HG02970 (cell line): Measurements from ENCODE around the gene ZNF609.
A peak's percentile ranks its signal among the peaks of the same experiment; 100 is the strongest.
"Not testable (repeated sequence)": the region's sequence is repeated elsewhere in the genome, so short reads cannot be mapped to it uniquely, and the experiment has no call there.

Source experiments
- ATAC-seq: cut with Tn5 transposase; IDR thresholded peaks from one replicate; pipeline ENCODE4 v1.9.1; 2021; ENCODE audit warnings: mild to moderate bottlenecking, moderate library complexity, moderate number of reproducible peaks; ENCODE audit not compliant: unreplicated experiment, low FRiP score

ZNF609 gene

DNA sequence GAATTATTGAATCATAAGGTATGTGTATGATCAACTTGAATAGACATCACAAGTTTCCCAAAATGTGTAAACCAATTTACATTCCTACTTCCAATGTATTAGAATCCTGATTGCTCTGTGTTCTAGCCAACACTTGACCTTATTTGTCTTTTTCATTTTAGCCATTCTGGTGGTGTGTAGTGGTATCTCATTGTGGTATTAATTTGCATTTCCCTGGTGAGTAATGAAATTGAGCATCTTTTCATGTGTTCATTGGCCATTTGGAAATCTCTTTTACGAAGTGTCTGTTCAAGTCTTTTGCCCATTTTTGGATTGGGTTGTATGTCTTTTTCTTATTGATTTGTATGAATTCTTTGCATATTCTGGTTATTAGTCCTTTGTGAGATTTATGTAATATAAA is 177.0 kb downstream of the ZNF609 start:
- no peak for ATAC-seq

DNA sequence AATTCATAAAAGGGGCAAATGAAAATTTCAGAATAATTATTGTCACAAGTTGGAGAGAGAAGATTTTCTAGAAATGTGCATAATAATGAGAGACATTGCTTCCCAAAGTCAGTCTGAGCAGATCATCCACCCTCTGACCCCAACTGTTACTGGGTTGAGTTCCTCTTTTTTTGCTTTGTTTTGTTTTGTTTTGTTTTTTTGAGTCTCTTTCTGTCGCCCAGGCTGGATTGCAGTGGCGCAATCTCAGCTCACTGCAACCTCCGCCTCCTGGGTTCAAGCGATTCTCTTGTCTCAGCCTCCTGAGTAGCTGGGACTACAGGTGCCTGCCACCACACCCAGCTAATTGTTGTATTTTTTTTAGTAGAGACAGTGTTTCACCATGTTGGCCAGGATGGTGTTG is 179.4 kb downstream of the ZNF609 start:
- ATAC-seq: not testable (repeated sequence)

DNA sequence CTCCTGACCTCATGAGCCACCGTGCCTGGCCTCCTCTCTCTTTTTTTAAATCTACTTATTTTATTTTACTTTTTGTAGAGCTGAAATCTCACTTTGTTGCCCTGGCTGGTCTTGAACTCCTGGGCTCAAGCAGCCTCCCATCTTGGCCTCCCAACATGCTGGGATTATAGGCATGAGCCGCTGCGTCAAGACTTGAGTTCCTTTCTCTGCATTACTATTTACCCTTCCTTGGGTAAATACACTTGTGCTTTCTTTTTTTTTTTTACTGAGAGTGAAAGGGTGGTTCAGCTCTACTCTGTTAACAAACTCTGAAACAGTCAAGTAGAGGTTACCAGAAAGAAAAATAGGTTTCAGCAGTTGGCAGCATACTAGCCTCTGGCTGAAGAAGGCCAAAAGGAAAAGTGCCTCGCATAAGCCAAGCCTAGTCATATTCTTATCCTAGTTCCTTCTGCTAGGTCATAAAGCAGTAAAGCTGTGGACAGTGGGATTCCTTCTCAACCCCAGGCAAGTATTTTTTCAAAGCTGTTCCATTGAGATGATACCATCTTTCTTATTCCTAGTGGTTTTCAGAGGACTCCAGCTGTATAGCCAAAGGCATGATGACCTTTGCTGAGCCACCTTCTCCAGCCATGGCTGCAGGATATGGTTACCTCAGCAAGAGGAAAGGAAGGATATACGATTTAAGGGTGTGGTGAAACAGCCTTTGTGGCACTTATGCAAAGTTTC is 179.9 kb downstream of the ZNF609 start:
- no peak for ATAC-seq

DNA sequence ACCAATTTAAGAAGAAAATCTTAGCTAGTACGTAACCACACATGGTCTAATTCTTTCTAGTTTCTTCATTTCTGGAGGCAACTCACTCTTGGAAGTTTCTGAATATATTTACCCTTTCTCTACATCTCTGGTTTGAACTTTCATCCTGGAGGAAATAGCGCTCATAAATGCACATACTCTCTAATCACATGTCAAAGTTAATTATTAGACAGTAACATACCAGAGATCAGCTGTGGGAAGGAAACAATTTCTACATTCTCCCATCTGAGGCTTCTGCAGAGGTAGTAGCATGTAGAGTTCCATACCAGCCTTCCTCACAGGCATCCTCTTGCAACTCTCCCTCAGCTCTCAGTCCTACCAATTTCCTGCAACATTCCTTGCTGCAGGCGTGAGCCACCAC is 182.5 kb downstream of the ZNF609 start:
- ATAC-seq: no peak

DNA sequence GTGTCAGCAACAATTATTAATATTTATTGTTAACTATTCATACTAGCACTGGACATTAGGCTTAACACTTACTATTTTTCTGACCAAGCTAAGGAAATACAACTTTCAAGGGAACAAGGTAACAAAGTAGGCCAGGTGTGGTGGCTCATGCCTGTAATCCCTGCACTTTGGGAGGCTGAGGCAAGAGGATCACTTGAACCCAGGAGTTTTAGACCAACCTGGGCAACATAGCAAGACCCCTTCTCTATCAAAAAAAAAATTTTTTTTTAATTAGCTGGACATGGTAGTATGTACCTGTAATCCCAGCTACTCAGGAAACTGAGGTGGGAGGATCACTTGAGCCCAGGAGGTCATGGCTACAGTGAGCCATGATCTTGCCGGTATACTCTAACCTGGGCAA is 183.3 kb downstream of the ZNF609 start:
- no peak for ATAC-seq

DNA sequence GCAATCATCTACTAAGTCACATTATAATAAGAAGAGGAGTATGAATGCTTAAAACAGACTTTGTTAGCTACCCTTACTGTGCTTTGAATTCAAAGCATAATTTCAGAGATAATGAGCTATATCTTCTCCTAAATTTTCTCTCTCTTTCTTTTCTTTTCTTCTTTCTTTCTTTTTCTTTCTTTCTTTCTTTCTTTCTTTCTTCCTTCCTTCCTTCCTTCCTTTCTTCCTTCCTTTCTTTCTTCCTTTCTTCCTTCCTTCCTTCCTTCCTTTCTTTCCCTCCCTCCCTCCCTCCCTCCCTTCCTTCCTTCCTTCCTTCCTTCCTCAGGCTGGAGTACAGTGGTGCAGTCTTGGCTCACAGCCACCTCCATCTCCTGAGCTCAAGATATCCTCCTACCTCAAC is 184.4 kb downstream of the ZNF609 start:
- ATAC-seq: not testable (repeated sequence)

DNA sequence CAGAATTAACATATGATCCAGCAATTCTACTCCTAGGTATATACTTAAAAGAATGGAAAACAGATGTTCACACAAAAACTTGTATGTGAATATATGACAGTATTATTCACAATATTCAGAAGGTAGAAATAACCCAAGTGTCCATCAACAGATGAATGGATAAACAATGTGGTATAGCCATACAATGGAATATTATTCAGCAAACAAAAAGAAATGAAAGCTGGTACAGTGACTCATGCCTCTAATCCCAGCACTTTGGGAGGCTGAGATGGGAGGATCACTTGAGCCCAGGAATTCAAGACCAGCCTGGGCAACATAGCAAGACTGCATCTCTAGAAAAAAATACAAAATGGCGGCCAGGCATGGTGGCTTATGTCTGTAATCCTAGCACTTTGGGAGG is 185.6 kb downstream of the ZNF609 start:
- ATAC-seq: no peak

DNA sequence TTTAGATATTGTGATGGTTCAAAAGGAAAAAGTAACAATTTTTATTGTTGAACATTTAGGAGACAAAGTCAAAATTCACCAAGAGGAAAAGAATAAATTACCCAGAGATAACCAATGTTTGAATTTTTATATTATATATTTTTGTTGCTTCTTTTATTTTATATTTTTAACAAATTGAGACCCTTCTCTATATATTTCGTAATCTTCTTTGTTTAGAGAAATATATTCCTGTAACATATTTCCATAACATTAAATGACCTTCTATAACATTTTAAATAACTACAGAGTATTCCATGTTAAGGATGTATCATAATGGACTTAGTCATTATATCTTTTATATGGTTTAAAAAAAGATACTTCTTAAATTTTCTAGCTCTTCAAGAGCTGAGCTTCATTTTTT is 187.0 kb downstream of the ZNF609 start:
- no peak for ATAC-seq

DNA sequence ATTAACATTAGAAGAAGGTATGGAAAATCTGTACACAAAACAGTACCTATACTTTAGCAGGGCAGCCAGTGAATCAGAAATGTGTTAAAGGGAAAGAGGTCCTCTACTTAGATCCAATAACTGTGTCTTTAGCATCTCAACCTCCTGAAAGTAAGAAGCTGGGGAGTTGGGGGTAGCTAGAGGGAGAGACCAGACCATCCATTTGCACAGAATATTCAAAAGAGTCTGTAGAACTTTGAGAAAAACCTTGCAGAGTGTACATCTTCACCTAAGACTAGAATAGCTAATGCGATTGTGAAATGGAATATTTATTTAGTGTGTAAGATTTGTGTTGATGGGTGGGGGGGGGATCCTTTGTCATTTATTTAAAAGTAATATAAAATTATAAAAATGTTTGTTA is 190.2 kb downstream of the ZNF609 start:
- ATAC-seq: no peak

DNA sequence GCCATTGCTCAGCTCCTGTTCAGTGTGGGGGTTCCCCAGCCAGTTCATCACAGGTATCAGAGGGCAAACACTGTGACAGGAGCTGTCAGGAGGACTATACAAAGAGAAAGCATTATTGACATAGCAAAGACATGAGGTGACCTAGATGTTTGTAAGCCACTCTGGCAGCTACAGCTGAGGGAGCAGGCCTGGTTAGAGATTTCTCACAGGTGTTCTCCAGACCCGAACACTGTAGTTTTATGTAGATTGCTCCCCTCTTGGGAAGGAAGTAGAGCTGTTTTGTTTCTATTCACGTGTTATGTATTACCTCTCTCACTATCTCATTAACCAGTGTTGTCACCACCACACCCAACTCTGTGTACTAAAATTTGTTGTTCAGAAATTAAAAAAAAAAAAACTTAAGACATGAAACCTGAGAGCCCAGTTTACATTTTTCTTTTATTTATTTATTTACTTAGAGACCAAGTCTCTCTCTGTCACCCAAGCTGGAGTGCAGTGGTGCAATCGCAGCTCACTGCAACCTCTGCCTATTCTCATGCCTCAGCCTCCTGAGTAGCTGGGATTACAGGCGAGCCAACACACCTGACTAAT is 191.3 kb downstream of the ZNF609 start:
- ATAC-seq: peak; percentile 67

DNA sequence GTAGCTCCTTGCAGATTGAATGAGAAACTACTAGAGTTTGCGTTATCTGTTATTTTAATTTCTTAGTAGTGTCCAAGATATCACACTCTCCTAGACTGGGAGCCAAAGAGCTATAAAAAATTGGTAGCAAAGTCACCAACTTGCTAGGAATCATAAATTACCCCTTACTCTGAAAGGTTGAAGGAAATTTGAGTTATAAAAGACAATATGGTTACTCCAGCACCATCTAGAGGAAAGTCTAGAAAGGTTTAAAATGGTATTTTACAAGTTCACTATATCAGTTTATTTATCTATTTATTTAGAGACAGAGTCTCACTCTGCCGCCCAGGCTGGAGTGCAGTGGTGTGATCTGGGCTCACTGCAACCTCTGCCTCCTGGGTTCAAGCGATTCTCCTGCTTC is 193.4 kb downstream of the ZNF609 start:
- no peak for ATAC-seq

DNA sequence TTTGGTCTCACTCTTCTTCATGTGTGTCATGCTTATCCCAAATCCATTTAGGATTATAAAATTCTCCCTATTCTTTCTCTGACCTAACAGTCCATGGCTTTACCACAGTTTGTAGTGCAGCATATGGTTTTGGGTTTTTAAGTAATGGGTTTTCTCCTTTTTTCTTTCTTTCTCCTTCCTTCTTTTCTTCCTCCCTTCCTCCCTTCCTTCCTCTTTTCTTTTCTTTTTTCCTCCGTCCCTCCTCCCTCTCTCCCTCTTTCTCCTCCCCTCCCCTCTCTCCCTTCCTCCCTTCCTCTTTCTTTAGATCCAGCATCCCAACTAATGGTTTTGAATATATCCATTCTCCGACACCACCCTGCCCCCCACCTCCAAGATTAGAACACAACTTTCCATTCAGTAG is 196.1 kb downstream of the ZNF609 start:
- no peak for ATAC-seq

DNA sequence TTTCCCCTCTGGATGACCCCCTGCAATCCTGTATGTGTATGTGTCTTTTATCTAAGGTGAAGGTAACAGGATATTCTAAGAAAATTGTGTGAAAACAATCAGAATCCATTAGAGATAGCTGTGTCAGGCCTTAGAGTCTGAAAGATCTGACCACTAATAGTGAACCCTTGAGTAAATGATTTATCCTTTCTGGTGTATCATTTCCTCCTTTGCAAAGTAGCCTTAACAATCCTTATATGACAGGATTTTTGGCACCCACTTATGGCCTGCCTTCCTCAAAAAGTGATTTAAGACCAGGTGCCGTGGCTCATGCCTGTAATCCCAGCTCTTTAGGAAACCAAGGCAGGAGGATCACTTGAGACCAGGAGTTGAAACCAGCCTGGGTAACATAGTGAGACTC is 204.8 kb downstream of the ZNF609 start:
- ATAC-seq: no peak

DNA sequence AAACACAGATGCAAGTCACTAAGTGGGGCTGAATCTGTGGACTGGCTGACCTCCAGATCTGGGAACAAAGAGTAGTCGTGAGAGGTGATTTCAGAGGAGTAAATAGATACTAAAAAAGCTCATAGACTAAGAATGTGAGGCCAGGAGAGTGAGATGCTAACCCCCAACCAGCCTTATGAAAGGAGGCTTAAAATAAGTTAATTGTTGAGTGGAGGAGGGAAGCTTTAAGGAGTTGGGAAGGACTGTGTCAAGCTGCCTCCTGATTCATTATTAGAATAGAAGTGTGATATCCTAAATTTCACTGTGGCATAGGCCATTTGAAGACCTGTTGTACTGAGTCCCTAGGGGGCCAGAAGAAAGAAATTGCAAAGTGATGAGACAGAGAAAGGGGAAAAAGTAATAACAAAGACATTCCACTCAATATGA is 207.4 kb downstream of the ZNF609 start:
- no peak for ATAC-seq

DNA sequence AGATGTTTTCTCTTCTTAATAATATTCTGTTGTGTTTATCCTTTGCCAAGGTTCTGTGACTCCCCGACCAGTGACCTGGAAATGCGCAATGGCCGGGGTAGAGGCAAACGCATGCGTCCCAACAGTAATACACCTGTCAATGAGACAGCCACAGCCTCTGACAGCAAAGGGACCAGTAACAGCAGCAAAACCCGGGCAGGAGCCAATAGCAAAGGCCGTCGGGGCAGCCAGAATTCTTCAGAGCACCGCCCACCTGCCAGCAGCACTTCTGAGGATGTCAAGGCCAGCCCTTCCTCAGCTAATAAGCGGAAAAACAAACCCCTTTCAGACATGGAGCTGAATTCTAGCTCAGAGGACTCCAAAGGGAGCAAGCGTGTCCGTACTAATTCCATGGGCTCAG is 213.5 kb downstream of the ZNF609 start:
- no peak for ATAC-seq

DNA sequence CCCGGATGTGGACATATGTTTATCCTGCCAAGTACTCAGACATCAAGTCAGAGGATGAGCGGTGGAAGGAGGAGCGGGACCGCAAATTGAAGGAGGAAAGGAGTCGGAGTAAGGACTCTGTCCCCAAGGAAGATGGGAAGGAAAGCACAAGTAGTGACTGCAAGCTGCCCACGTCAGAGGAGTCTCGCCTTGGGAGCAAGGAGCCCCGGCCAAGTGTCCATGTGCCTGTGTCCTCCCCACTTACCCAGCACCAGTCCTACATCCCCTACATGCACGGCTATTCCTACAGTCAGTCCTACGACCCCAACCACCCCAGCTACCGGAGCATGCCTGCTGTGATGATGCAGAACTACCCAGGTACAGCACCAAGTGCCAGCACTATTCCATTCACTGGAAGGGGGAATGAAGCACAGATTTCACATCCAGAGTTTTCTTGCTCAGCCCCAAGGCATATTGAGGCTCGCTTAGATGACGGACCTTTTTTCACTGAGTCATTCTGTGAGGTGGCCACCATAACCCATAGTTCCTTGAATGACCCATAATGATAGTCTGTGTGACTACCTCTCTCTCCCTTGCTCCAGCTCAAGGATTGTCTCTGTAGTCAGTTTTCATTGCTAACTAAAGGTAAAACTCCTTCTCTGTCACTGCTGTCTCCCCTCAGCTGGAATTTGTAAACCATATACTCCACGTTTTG is 217.9 kb downstream of the ZNF609 start:
- no peak for ATAC-seq

DNA sequence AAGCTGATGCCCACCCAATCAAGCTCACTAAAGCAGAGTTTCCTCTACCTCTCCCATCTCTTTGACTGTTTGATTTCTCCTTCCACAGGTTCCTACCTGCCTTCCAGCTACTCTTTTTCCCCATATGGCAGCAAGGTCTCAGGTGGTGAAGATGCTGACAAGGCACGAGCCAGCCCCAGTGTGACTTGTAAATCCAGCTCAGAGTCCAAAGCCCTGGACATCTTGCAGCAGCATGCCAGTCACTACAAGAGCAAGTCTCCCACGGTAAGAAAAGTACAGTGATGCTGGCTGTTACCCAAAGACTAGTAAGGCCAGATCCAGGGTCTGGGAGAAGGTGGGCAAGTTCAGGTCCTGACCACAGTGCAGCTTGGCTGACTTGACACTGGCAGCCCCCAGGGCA is 219.7 kb downstream of the ZNF609 start:
- ATAC-seq: no peak

DNA sequence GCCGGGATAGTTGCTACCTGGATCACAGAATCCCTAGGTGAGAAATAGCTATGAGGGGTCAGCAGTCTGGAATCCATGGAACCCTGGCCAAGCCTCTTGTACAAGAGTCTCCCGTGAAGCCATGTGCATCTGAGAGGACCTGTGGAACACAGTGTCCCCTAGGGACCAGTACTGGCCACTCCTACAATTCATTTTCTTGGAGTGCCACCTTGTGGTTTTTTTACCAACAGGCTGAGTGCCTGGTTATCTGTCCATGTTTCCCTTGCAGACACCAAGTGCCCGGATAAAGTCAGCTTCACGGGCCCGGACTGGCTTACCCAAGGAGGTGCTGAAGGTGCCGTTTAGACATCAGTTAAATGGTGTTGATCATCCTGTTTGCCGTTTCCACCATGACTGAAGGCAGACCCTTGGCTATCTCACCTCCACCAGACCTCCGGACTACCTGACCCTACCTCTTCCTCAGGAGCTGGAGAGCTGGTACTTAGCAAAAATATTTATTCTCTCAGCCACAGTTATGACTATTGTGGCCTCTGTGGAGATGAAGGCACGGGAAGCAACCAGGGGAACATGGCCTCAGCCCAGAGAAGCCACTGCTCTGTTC is 221.1 kb downstream of the ZNF609 start:
- no peak for ATAC-seq

DNA sequence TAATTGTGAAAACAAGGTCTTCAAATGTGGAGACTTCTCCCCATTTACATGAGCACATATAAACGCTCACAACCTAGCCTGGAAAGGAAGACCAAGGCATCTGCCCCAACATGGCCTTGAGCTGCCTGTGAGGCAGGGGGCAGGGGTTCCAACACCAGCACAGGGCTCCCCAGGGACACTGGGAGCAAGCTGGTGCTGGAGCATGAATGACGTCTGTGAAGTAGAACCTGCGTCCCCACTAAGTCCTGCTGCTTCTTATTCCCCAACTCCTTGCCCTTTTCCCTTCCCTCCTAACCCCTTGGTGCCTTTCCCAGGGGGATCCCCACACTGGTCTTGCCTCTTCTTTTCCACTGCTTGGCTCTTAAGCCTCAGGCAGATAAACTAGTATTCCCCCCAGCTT is 221.9 kb downstream of the ZNF609 start:
- ATAC-seq: no peak

DNA sequence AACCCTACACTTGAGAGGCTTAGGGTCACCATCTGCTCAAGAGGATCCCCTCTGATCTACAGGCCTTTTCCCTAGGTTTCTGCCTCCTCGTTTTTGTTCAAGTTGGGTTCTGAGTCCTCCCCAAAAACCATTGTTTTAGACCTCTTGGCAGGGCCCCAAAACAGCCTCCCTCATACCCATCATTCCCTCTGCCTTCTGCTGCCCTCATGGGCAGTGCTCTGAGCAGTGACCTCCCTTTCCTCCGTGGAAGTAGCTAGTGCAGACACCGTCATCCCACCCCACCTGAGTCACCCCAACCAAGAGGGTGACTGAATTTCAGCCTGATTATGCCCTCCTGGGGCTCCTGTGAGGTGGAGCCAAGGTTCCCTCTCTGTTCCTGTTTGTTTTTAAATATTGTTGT is 223.0 kb downstream of the ZNF609 start:
- ATAC-seq: no peak

DNA sequence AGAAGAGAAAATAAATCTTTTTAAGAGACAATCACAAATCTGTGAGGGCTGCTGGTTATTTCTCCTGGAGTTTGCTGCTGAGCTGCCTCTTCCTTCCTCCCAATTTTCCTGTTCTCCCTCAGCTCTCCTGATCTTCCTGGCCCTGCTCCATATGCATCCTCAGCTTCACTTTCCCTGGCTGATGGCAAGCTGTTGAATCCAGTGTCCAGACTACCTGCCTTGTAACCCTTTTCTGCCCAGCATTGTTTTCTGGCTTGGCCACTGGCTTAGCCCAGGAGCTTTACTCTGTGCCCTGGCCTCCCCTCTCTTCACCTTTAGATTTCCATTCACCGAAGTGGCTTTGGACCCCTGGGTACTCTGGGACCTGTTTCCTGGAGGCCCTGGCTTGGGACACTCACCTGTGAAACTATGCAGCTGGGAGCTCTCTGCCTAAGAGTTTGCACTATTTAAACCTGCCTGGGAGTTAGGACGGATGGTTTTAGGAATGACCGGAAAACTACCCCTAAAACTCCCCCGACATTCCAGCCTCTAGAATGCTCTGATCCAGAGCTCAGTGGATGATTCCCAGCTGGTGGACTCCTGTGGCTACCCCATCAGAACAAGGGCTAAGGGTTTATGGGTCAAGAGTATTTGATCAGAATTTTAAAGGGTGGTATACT is 225.0 kb downstream of the ZNF609 start:
- ATAC-seq: no peak
